SKM-1 treated with dmso at 0.1 percent for 144 hours (cell line): ENCODE measurements around the gene CPA1.

ENCODE experiments used
- DNase-seq: peaks from one replicate; lab custom pipeline; 2025; ENCODE audit not compliant: unreplicated experiment; lab: John Stamatoyannopoulos, UW

The CPA1 gene

GRCh38 chr7:130393841-130394411 is 13.6 kb downstream of the CPA1 start:
- DNase-seq = peak; percentile 33

- no peak for DNase-seq
Measured at GRCh38 chr7:130394421-130395195, 14.3 kb downstream of the CPA1 start.

- DNase-seq = no peak
Measured at GRCh38 chr7:130395421-130395820, 15.1 kb downstream of the CPA1 start.

- no peak for DNase-seq
Measured at GRCh38 chr7:130396109-130396508, 15.8 kb downstream of the CPA1 start.

GRCh38 chr7:130397051-130397757 is 16.9 kb downstream of the CPA1 start:
- DNase-seq = no peak

GRCh38 chr7:130397758-130398073 is 17.4 kb downstream of the CPA1 start:
- no peak for DNase-seq

- no peak for DNase-seq
Measured at GRCh38 chr7:130398526-130399090, 18.3 kb downstream of the CPA1 start.

- no peak for DNase-seq
Measured at GRCh38 chr7:130400120-130400572, 19.9 kb downstream of the CPA1 start.

GRCh38 chr7:130401101-130401500 is 20.8 kb downstream of the CPA1 start:
- DNase-seq = no peak

- DNase-seq = no peak
Measured at GRCh38 chr7:130401578-130401977, 21.3 kb downstream of the CPA1 start.

GRCh38 chr7:130405003-130405402 is 24.7 kb downstream of the CPA1 start:
- no peak for DNase-seq

- DNase-seq = no peak
Measured at GRCh38 chr7:130409067-130409711, 28.9 kb downstream of the CPA1 start.

- DNase-seq = no peak
Measured at GRCh38 chr7:130409712-130410072, 29.4 kb downstream of the CPA1 start.

GRCh38 chr7:130410868-130411541 is 30.7 kb downstream of the CPA1 start:
- no peak for DNase-seq

GRCh38 chr7:130413201-130413600 is 32.9 kb downstream of the CPA1 start:
- DNase-seq = no peak

- peak; percentile 68 for DNase-seq
Measured at GRCh38 chr7:130415006-130415405, 34.7 kb downstream of the CPA1 start.

GRCh38 chr7:130417213-130417612 is 36.9 kb downstream of the CPA1 start:
- no peak for DNase-seq

GRCh38 chr7:130418306-130418705 is 38.0 kb downstream of the CPA1 start:
- DNase-seq = no peak

- DNase-seq = no peak
Measured at GRCh38 chr7:130419658-130420057, 39.4 kb downstream of the CPA1 start.

GRCh38 chr7:130420943-130421578 is 40.8 kb downstream of the CPA1 start:
- no peak for DNase-seq
